Uterus (tissue), 2 donors: ENCODE results near the gene KCNQ5.

Source experiments
- CTCF ChIP-seq, 4 experiments: fragments of 200-600 bp in 2 of 4; fragments of 450-650 bp in 2 of 4; sonication (generic) in 2 of 4; IDR thresholded peaks; one replicate each; pipeline ENCODE4 v1.5.1; 2016 to 2019; ENCODE audit warnings: antibody characterized with exemption in 4 of 4, mild to moderate bottlenecking in 2 of 4, moderate library complexity in 1 of 4
- POLR2A ChIP-seq, 2 donors: fragments of 450-650 bp; IDR thresholded peaks; one replicate each; pipeline ENCODE4 v1.6.1; 2016; ENCODE audit warnings: antibody characterized with exemption in 2 of 2, mild to moderate bottlenecking in 1 of 2, moderate library complexity in 1 of 2

GRCh38 chr6:72950114-72950860 lies 328.4 kb downstream of the KCNQ5 start:
- TF ChIP-seq POLR2A (IDR thresholded peaks at IDR 0.05) (no peak), CTCF (IDR thresholded peaks at IDR 0.05) (no peak)
